Transverse colon (tissue), 4 donors: Measurements from ENCODE around the gene PRKCZ.

ENCODE experiments used
- CTCF ChIP-seq, 5 experiments: fragments of 200-600 bp in 3 of 5; fragments of 450-650 bp in 2 of 5; sonication (generic) in 3 of 5; IDR thresholded peaks; 1 replicate in 2 of 5; 2 replicates in 3 of 5; pipeline ENCODE4 v1.5.1; 2016 to 2017; ENCODE audit warnings: antibody characterized with exemption in 5 of 5, inconsistent platforms in 3 of 5, mild to moderate bottlenecking in 2 of 5, moderate library complexity in 1 of 5
- EP300 ChIP-seq: sonication (generic); formaldehyde crosslinking; IDR thresholded peaks from one replicate; pipeline ENCODE4 v1.6.1; 2017; ENCODE audit warnings: antibody characterized with exemption, low read depth
- POLR2AphosphoS5 ChIP-seq, 3 donors: sonication (generic); formaldehyde crosslinking; IDR thresholded peaks; one replicate each; pipeline ENCODE4 v1.6.1; 2016; ENCODE audit warnings: antibody characterized with exemption in 3 of 3

- TF ChIP-seq CTCF (IDR thresholded peaks at IDR 0.05) (no peak), POLR2AphosphoS5 (IDR thresholded peaks at IDR 0.05) (no peak), EP300 (no peak)
Measured at GRCh38 chr1:2099886-2100779, 49.9 kb downstream of the PRKCZ start.
